8988T (cell line): Measurements from ENCODE around the gene CACNA1E.

Experiments used
- DNase-seq: peaks from one replicate; pipeline ENCODE4 v3.0.0; 2011

Gene CACNA1E

DNA sequence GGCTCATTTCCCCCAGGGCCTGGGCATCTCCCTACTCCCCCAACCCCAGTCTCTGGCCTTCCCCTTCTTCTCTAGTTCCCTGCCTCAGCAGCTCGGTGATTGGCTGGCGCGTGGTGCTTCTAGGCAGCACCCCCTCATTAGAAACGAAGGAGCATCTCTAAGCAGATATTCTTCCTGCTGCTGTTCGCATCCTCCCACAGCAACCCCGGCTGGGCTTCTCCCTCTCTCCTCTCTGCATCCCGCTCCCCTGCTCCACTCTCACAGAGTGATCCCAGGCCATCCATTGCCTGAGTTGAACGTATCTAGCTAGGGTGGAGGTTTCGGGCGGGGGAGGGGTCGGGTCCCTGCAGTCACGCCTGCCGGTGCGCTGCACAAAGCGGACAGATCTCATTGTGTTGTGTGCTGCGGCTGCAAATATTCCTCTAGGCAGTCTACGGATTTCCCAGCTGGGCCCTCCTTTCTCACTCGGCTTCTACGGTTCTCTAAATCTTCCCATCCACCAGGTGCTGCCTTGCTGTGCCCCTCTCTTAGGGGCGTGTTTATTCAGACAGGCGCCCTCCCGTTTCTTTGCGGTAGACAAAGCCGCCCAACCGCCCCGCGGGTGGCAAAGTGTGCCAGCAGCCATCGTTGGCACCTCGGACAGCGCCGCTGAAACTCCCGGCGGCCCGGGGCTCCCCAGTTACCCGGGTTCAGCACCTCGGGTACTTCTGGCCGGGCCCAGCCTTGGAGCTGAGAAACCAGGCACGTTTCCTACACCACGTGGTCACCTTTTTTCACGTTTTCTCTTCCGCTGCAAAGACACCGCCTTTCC is 2.2 kb downstream of the CACNA1E start:
- no peak for DNase-seq

DNA sequence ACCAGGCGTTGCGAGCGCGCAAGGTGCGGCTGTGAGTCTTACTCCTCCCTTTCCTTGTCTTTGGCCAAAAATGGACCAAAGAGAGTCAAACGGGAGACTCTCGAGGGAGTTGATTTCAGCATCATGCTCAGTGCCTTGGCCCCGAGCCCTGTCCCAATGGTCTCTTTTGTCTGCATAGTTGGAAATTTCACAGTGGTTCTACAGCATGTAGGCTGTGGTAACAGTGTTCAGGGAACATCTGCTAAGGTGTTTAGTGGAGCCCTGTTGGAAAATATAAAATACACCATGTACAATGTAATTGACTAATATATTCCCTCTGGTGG is 2.7 kb downstream of the CACNA1E start:
- no peak for DNase-seq

DNA sequence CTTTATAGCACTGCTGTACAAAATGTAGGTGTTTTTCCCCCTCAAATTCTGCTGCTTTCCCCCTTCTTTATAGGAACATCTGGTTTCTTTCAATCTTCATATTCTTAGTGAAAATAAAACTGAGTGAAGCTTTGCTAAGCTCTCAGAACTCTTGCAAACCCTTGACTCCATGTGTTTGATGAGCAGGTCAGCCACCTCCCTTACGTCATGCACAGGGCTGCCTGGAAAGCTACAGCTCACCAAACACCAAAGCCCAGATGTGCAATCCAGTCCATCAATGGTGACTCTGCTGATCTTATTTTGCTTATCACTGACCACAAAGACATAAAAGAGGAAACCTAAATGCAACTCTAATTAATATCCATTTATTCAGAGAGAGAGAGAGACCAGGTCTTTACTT is 5.5 kb downstream of the CACNA1E start:
- no peak for DNase-seq

DNA sequence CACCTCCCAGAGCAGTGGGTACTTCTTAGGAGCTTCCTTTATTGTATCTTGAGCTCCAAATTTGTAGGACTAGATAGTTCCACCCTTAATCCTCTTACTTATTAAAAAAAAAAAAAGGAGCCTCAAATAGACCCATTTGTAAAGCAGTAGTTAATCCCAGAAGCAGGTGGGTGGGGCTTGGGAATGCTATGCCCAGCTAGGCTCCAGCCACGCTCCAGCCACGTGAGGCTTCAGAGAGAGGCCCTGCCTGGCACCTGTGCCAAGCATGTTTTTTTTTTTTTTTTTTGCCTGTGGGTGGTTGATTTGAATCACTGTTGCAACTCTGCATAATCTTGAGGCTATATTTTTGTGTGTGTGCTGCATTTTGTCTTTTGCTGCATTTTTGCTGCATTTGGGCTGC is 7.0 kb downstream of the CACNA1E start:
- no peak for DNase-seq

GRCh38 chr1:181490740-181491712 is 7.7 kb downstream of the CACNA1E start:
- DNase-seq = no peak

GRCh38 chr1:181493166-181493565 is 9.8 kb downstream of the CACNA1E start:
- DNase-seq = no peak

DNA sequence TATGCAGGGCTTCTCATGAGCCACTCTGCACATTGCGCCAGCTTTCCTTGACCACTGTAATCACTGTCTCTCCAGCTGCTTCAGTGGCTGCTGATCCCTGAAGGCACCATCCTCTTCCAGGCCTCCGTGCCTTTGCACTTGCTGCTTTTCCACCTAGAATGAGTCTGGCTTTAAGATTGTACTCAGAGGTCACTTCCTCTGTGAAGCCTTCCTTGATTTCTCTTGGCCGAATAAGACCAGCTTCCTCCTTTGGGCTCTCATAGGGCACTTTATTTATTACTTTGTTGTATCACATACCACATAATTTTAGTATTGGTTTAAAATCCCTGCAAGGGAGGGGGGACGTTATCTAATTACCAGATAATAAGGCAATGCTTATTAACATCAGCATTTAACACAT is 10.6 kb downstream of the CACNA1E start:
- no peak for DNase-seq

- DNase-seq = no peak
These were observed 13.4 kb downstream of the CACNA1E start for GRCh38 chr1:181496759-181497158.

DNA sequence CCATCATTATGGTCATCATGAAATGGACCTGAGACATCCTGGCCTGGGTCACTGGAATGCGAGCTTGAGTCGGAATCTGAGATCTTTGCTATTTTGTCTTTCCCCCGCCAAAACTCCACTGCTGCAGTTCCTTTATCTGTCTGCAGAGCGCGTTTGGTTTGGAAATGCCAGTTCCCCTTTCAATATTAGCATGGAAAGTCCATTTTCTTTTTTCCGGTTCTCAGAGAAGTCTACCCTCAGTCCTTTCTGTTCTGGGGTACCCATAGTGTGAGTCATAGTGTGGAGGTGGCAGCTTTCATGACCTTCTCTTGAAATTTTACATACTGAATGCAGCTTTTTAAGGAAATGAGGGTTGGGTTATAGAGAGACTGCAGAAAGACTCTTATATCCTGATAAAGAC is 14.6 kb downstream of the CACNA1E start:
- DNase-seq = no peak

- DNase-seq = no peak
These were observed 16.5 kb downstream of the CACNA1E start for GRCh38 chr1:181499825-181500224.

GRCh38 chr1:181500636-181501035 is 17.3 kb downstream of the CACNA1E start:
- DNase-seq = no peak

GRCh38 chr1:181501612-181502011 is 18.3 kb downstream of the CACNA1E start:
- DNase-seq = no peak

DNA sequence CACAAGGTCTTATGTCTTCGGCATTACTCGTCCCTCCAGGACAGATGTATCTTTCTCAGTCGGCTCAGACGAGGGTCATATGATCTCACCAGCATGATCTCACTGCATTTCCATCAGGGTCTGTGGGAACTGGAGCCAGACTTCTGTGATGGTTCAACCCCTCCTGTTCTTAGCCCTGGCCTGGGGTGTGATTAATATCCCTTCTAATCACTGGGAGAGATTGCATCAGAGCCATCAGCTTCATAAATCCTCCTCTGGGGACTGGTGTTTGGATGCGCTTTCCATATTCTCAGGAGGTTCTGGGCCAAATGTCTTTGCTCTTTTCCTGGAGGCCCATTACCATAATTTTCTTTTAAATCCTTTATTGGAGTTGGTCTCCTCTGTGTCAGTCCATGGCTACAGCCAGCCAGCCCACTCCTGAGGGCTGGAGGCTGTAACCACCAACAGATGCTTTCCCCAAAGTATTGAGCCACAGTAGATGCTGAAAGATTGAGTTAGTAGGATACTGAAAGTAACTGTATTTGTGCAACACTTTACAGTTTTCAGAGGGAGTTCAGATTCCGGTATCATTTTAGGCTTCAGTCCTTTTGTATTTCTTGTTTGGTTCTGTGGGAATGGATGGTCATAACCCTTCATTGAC is 20.0 kb downstream of the CACNA1E start:
- no peak for DNase-seq

DNA sequence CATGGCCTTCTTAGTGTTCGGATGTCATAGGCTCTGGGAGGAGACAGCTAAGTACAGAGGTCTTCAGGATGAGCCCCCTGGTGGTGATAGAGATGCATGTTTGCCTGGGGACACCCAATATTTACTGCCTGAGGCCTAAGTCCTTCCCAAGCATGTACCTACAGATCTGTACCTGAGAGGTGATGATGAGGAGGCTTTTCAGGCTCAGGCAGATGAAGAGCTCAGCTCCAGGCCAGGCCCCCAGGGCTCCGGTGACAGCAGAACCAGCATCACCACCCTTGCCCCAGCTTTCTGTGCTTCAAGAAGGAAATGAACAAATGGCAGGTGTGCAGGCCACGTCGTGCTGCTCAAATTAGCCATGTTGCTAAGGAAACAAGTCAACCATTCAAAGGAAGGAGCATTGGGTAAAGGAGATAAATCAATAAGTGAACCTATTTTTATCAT is 21.1 kb downstream of the CACNA1E start:
- DNase-seq = no peak

DNA sequence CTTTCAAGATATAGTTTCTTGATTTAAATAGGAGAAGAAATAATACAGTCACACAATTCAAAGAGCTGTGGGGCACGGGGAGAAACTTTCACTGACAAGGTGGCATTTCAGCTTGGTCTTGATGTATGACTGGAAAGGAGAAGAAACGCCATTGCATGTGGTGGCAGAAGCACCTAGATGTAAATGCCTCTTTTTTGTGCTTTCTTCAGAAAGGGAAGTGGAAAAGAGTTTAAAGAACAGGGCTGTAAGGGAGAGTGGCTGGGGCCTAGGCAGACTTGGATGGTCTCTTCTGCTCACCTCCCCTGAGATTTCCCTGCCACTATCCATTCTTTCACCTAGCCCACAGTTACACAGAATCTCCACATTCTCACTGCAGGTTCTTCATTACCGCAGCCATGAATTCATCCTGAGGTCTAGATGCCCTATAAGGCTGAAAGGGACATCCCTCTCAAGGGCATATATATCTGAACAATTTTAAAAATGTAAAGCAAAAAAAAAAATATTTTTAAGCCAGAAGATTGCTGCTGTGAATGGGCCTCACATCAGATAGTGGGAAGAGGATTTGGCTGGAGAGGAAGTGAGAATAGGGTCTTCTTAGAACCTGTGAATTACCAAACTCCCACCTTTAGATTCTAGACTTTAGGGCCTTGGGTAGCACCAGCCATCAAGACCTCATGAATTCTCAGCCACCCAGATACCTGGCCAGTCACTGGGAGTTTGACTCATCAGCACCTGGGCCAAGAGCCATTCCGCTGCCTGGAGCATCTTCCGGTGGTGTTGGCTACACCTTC is 23.4 kb downstream of the CACNA1E start:
- DNase-seq = no peak

DNA sequence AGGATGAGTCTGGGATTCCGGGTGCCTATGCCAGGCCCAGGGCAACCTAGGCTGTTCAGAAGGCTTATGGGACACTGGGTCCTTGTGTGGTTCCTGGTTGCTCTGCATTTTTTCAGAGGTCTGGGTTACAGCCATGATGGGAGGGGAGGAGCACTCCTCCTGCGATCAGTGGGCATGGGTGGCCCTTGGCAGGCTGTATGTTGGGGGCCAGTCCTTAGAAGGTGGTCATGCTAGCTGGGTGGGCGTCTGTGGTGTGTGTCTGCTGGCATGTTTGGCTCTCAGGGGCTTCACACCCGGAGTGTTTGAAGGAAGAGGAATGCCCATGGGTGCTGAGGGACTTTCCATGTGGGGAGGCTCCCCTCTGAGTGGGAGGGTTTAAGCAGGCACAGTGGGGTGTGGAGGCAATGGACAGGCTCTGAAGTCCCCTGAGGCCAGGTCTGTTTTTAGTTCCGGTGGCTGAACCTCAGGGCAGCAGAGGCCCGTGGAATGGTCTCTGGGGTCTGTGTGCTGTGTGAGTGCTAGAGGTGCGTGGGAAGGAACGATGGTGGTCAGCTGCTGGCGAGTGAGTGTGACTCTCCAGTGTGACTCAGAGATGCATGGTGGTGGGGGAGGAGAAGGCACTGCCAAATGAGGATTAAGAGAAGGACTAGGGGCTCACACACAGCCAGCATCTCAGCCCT is 25.3 kb downstream of the CACNA1E start:
- DNase-seq = no peak

- DNase-seq = no peak
These were observed 30.5 kb downstream of the CACNA1E start for GRCh38 chr1:181513786-181514297.

- DNase-seq = no peak
These were observed 31.3 kb downstream of the CACNA1E start for GRCh38 chr1:181514298-181515290.

DNA sequence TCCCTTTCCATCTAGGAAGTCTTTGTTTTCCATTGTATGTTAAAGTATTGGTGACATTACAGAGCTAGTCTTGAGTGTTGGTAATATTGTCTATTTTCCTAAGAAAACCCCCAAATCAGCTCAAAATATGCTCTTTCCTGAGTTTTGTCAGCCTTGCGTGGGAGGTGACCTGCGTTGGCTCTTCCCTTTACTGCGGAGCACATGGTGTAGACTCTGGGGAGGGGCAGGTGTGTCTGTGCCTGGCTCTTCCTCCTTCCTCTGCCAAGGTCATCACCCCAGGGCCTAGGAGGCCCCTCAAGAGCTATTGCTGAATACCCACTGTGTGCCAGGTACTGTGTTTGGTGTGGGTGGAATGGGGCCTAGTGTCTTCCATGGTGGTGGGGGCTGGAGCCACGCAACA is 33.4 kb downstream of the CACNA1E start:
- no peak for DNase-seq

GRCh38 chr1:181517181-181517875 is 34.0 kb downstream of the CACNA1E start:
- no peak for DNase-seq
